ENCODE data around the gene PRKG1. TPM values are rescaled to one million over a fixed set of nuclear protein-coding genes. Genes with fewer than 3 reads are reported as not detected.
A peak's percentile ranks its signal among the peaks of the same experiment; 100 is the strongest.

The PRKG1 gene
- total and polyA plus RNA-seq, 2 of the 4 experiments (the other 2 are of a cell fraction): 3.5 to 18.3 TPM

- POLR2A ChIA-PET (ENCODE audit: unreplicated experiment): no interaction called here
- Histone ChIP-seq H3K4me3 (ENCODE audit: insufficient read depth, low read depth, low read length) (no peak overlapping the region), H3K27ac (ENCODE audit: insufficient read depth, low read length) (no peak overlapping the region), H4K5ac (ENCODE audit: low read depth, low read length) (no peak overlapping the region), H2BK120ac (ENCODE audit: low read depth, low read length) (no peak overlapping the region), H3K36me3 (ENCODE audit: control insufficient read depth, insufficient read depth, low read length) (no peaks in the 10 kb centered on the region), H3K4me2 (ENCODE audit: low read depth, low read length) (peak overlapping the region; percentile 48; the same call in 1 of the 2 replicates), H3K9ac (ENCODE audit: low read depth, low read length) (no peak overlapping the region), H2AK5ac (ENCODE audit: low read depth, low read length) (no peak overlapping the region), H3K4ac (ENCODE audit: low read depth, low read length) (no peak overlapping the region), H3K79me1 (ENCODE audit: low read depth in 1 of 2, low read length in 2 of 2) (peaks cover 3 to 22% of the 10 kb centered on the region in 2 experiments; a peak in 2 of 4 replicates), H3K14ac (replicated peaks; ENCODE audit: low read depth, low read length) (no peak overlapping the region), H4K20me1 (ENCODE audit: insufficient read depth, low read length) (0 out of 2 replicates have a peak, but pooled peaks cover 6% of the 10 kb centered on the region), H3K27me3 (ENCODE audit: control insufficient read depth, insufficient read depth, low read length) (no peaks in the 10 kb centered on the region), H3K23ac (ENCODE audit: low read depth, low read length) (no peak overlapping the region), H2BK20ac (ENCODE audit: low read depth, low read length) (no peak overlapping the region), H3K4me1 (ENCODE audit: control insufficient read depth, insufficient read depth, low read length) (peaks cover 4% of the 10 kb centered on the region), H2AFZ (replicated peaks; ENCODE audit: low read length, poor library complexity) (no peak overlapping the region), H2BK15ac (ENCODE audit: low read depth, low read length) (no peak overlapping the region), H3K9me3 (ENCODE audit: control insufficient read depth, insufficient read depth, low read length) (no peaks in the 10 kb centered on the region), H3K9me1 (ENCODE audit: insufficient read depth, low read length) (no peaks in the 10 kb centered on the region), H2AK9ac (replicated peaks; ENCODE audit: low read depth, low read length, poor library complexity) (no peak overlapping the region), H2BK5ac (ENCODE audit: low read depth, low read length, poor library complexity, severe bottlenecking) (no peak overlapping the region), H4K91ac (ENCODE audit: insufficient read depth, low read depth, low read length) (no peak overlapping the region), H3K56ac (ENCODE audit: extremely low read depth, insufficient read depth, low read length) (no peak overlapping the region), H4K8ac (ENCODE audit: low read depth in 2 of 2, low read length in 2 of 2) (no peak overlapping the region), H3K18ac (ENCODE audit: low read depth, low read length) (no peak overlapping the region)
- CTCF ChIA-PET: interaction anchor here (0.5 kb wide), 1 partner anchor 203 kb away, joined by 3 read pairs; no protein-coding TSS in a partner anchor
- no TSS peak for BruUV-seq (replicated peaks)
- DNase-seq: peak; percentile 74
- no CpG with 5 or more reads among the region's 2 CpGs for WGBS, 2 experiments (ENCODE audit: extremely low coverage in 2 of 2, insufficient read length in 1 of 2)
- peak; percentile 74 for ATAC-seq (ENCODE audit: low read depth)
- TF ChIP-seq CTCF (conservative IDR thresholded peaks at IDR 0.05; ENCODE audit: low read depth, low read length) (no peak), CEBPB (IDR thresholded peaks at IDR 0.05; ENCODE audit: low read depth, low read length) (peak; percentile 54; the same call in 1 of the 2 replicates), FOS (IDR thresholded peaks at IDR 0.05; ENCODE audit: low read depth, low read length) (0 out of 2 replicates have a peak, but pooled peaks have one; percentile 34)
- intact Hi-C loops (cut with micrococcal nuclease): no loop called here
- dilution Hi-C loops (cut with HindIII; ENCODE audit: low sequenced_read_pairs, unreplicated experiment): no loop called here
- in situ Hi-C loops (cut with MboI; ENCODE audit: low sequenced_read_pairs): no loop called here
Observed at GRCh38 chr10:51297438-51297837, 223.2 kb downstream of the PRKG1 start.
